Measurements from ENCODE around the gene SLC17A5.
"Not testable (repeated sequence)": the region's sequence is repeated elsewhere in the genome, so short reads cannot be mapped to it uniquely, and the experiment has no call there.

Gene SLC17A5

DNA sequence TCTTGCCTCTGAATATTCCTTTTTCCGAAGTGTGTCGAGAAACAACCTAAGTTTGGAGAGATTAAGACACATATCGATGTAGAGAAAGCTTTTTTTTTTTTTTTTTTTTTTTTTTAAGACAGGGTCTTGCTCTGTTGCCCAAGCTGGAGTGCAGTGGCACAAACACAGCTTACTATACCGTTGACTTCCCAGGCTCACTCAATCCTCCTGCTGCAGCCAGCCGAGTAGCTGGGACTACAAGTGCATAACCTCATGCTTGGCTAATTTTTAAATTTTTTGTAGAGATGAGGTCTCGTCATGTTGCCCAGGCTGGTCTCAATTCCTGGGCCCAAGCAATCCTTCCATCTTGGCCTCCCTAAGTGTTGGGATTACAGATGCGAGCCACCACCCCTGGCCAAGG is 21.4 kb downstream of the SLC17A5 start:
- no peaks in the 10 kb centered on the region for H3K4me1 ChIP-seq
- no peaks in the 10 kb centered on the region for H3K9me3 ChIP-seq
- TF ChIP-seq, protein P1, sequence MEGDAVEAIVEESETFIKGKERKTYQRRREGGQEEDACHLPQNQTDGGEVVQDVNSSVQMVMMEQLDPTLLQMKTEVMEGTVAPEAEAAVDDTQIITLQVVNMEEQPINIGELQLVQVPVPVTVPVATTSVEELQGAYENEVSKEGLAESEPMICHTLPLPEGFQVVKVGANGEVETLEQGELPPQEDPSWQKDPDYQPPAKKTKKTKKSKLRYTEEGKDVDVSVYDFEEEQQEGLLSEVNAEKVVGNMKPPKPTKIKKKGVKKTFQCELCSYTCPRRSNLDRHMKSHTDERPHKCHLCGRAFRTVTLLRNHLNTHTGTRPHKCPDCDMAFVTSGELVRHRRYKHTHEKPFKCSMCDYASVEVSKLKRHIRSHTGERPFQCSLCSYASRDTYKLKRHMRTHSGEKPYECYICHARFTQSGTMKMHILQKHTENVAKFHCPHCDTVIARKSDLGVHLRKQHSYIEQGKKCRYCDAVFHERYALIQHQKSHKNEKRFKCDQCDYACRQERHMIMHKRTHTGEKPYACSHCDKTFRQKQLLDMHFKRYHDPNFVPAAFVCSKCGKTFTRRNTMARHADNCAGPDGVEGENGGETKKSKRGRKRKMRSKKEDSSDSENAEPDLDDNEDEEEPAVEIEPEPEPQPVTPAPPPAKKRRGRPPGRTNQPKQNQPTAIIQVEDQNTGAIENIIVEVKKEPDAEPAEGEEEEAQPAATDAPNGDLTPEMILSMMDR (IDR thresholded peaks at IDR 0.05; ENCODE audit: low read depth, low read length): no peak
- no peaks in the 10 kb centered on the region for H3K27me3 ChIP-seq
- H3K36me3 ChIP-seq: no peaks in the 10 kb centered on the region
- DNase-seq: no peak
- no peak overlapping the region for H3K4me3 ChIP-seq (ENCODE audit: low read depth, low read length)

DNA sequence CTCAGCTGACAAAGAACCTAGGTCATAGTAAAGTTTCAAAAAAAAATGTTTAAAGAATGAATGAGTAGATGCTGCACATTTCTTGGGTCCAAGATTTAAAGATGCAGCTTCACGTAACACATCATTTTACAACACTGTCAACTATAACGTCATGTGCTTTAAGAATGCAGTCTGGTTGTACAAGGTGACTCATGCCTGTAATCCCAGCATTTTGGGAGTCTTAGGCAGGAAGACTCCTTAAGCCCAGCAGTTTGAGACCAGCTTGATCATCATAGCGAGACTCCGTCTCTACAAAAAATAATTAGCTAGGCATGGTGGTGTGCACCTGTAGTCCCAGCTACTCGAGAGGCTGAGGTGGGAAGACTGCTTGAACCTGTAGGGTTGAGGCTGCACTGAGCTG is 21.9 kb downstream of the SLC17A5 start:
- no peak for DNase-seq
- Histone ChIP-seq H3K27me3 (no peaks in the 10 kb centered on the region), H3K36me3 (no peaks in the 10 kb centered on the region), H3K4me1 (no peaks in the 10 kb centered on the region), H3K9me3 (no peaks in the 10 kb centered on the region), H3K4me3 (ENCODE audit: low read depth, low read length) (no peak overlapping the region)
- TF ChIP-seq, protein P1 (IDR thresholded peaks at IDR 0.05; ENCODE audit: low read depth, low read length): no peak

DNA sequence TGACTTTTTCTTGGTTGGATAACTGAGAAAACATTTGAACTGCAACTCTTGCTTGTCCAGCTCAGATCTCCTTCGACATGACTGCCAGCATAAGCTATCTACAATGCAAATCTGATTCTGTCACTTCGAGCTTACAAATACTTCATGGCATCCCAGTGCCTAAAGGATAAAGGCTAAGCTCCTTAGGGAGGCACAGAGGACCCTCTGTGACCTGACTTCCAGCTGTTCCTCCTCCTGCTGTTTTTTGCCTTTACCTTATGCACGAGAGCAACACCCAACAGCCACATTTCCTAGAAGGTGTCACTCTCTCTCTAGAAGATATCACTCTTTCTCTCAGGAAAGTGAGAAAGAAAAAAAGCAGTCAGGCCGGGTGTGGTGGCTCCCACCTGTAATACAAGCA is 23.4 kb downstream of the SLC17A5 start:
- DNase-seq: no peak
- no peak overlapping the region for H3K4me3 ChIP-seq (ENCODE audit: low read depth, low read length)
- no peaks in the 10 kb centered on the region for H3K27me3 ChIP-seq
- no peaks in the 10 kb centered on the region for H3K36me3 ChIP-seq
- TF ChIP-seq, protein P1 (IDR thresholded peaks at IDR 0.05; ENCODE audit: low read depth, low read length): no peak
- no peaks in the 10 kb centered on the region for H3K9me3 ChIP-seq
- no peaks in the 10 kb centered on the region for H3K4me1 ChIP-seq

DNA sequence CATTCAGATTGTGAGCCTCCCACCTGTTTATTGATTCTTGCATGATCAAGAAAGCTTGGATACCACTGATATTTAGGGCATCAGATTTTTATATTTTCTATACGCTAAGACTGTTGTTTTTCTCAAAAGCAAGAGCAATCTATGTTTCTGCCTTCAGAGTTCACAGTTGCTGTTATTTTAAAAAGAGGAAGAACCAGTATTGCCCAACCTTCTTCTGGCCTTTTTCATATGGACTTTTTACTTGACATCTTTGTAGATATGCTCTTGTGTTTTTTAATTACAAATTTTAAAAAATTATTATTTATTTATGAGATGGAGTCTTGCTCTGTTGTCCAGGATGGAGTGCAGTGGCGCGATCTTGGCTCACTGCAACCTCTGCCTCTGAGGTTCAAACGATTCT is 28.9 kb downstream of the SLC17A5 start:
- TF ChIP-seq, protein P1 (IDR thresholded peaks at IDR 0.05; ENCODE audit: low read depth, low read length): no peak
- no peaks in the 10 kb centered on the region for H3K27me3 ChIP-seq
- DNase-seq: no peak
- H3K4me3 ChIP-seq (ENCODE audit: low read depth, low read length): no peak overlapping the region
- no peaks in the 10 kb centered on the region for H3K36me3 ChIP-seq
- no peaks in the 10 kb centered on the region for H3K9me3 ChIP-seq
- H3K4me1 ChIP-seq: no peaks in the 10 kb centered on the region

DNA sequence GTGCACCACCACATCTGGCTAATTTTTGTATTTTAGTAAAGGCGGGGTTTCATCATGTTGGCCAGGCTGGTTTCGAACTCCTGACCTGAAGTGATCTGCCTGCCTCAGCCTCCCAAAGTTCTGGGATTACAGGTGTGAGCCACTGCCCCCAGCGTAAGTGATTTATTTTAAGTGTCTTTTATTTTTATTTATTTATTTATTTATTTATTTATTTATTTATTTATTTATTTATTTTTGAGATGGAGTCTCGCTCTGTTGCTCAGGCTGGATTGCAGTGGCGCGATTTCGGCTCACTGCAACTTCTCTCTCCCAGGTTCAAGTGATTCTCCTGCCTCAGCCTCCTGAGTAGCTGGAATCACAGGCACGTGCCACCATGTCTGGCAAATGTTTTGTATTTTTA is 30.3 kb downstream of the SLC17A5 start:
- H3K36me3 ChIP-seq; H3K4me1 ChIP-seq; DNase-seq; H3K27me3 ChIP-seq; H3K4me3 ChIP-seq (ENCODE audit: low read depth, low read length); H3K9me3 ChIP-seq: not testable (repeated sequence)

DNA sequence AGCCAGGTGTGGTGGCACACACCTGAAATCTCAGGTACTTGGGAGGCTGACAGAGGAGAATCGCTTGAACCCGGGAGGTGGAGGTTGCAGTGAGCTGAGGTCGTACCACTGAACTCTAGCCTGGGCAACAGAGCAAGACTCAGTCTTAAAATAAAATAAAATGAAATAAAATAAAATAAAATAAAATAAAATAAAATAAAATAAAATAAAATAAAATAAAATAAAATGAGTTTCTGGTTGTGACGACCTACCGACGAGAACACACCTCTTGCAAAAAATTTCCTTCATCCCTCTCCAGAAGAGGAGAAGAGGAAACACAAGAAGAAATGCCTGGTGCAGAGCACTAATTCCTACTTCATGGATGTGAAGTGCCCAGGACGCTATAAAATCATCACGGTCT is 35.7 kb downstream of the SLC17A5 start:
- H3K27me3 ChIP-seq; H3K4me3 ChIP-seq (ENCODE audit: low read depth, low read length); H3K9me3 ChIP-seq; DNase-seq; H3K4me1 ChIP-seq; H3K36me3 ChIP-seq: not testable (repeated sequence)

- Histone ChIP-seq H3K4me1 (no peaks in the 10 kb centered on the region), H3K9me3 (no peaks in the 10 kb centered on the region), H3K36me3 (no peaks in the 10 kb centered on the region), H3K27me3 (no peaks in the 10 kb centered on the region), H3K4me3 (ENCODE audit: low read depth, low read length) (no peak overlapping the region)
- DNase-seq: no peak
- TF ChIP-seq, protein P1 (IDR thresholded peaks at IDR 0.05; ENCODE audit: low read depth, low read length): no peak
These were observed 39.0 kb downstream of the SLC17A5 start for GRCh38 chr6:73614802-73615201.
